H1 (cell line): Measurements from ENCODE around the gene KRAS. TPM values are rescaled to one million over a fixed set of nuclear protein-coding genes. Genes with fewer than 3 reads are reported as not detected.

Experiments used
- CTCF ChIA-PET: fragments of 300-600 bp; sonication (Branson Sonifier 250); formaldehyde crosslinking; loops from one replicate; lab custom pipeline; 2021; ENCODE audit not compliant: partially characterized antibody; lab: Charles Lee
- POLR2A ChIA-PET: fragments of 300-600 bp; sonication (Branson Sonifier 250); formaldehyde crosslinking; loops from one replicate; lab custom pipeline; 2021; ENCODE audit warnings: inconsistent platforms; ENCODE audit not compliant: partially characterized antibody; lab: Charles Lee
- DNase-seq, 2 experiments: peaks; one replicate each; pipeline versions ENCODE4 v3.0.0 to v3.0.0-alpha.2; 2010 to 2022; ENCODE audit warnings: low spot score in 2 of 2, low read depth in 1 of 2, mixed read lengths in 1 of 2
- FAIRE-seq: peaks from 2 replicates; lab custom pipeline; 2011; peaks lifted over from hg19 to GRCh38; lab: Jason Lieb, UNC
- H2AFZ ChIP-seq: 2 replicates; pipeline ENCODE4 v1.8.1; 2012; ENCODE audit warnings: low read length, inconsistent platforms
- H2AK5ac ChIP-seq: 2 replicates; pipeline ENCODE4 v1.6.1; 2013; ENCODE audit warnings: low read depth, low read length
- H2BK120ac ChIP-seq: replicated peaks from 2 replicates; pipeline ENCODE3; 2013; ENCODE audit warnings: low read depth, low read length, inconsistent platforms
- H2BK12ac ChIP-seq: 2 replicates; pipeline ENCODE4 v1.6.1; 2013; ENCODE audit warnings: low read depth, low read length
- H2BK15ac ChIP-seq: 2 replicates; pipeline ENCODE4 v1.6.1; 2013; ENCODE audit warnings: low read length
- H2BK20ac ChIP-seq: 2 replicates; pipeline ENCODE4 v1.6.1; 2013; ENCODE audit warnings: low read length
- H2BK5ac ChIP-seq: 2 replicates; pipeline ENCODE4 v1.6.1; 2013; ENCODE audit warnings: low read depth, low read length
- H3K14ac ChIP-seq: 2 replicates; pipeline ENCODE4 v1.6.1; 2013; ENCODE audit warnings: inconsistent platforms; ENCODE audit not compliant: insufficient read length
- H3K18ac ChIP-seq: 2 replicates; pipeline ENCODE4 v1.6.1; 2013; ENCODE audit warnings: low read length; ENCODE audit errors: extremely low read depth
- H3K23ac ChIP-seq: 2 replicates; pipeline ENCODE4 v1.6.1; 2013; ENCODE audit warnings: inconsistent platforms; ENCODE audit not compliant: insufficient read length
- H3K23me2 ChIP-seq: 2 replicates; pipeline ENCODE4 v1.6.1; 2013; ENCODE audit warnings: low read depth, low read length
- H3K27ac ChIP-seq: 2 replicates; pipeline ENCODE4 v1.6.1; 2011; ENCODE audit warnings: low read depth, low read length, inconsistent platforms
- H3K27me3 ChIP-seq, 4 experiments: replicated peaks in 1 of 4; 1 replicate in 1 of 4; 2 replicates in 3 of 4; pipeline versions ENCODE4 v1.6.1 to v1.8.1; 2011 to 2013; ENCODE audit warnings: low read length in 3 of 4, mild to moderate bottlenecking in 3 of 4, inconsistent platforms in 2 of 4, mixed read lengths in 2 of 4, moderate library complexity in 1 of 4; ENCODE audit not compliant: control insufficient read depth in 3 of 4, insufficient read depth in 3 of 4; ENCODE audit errors: extremely low read depth in 1 of 4
- H3K36me3 ChIP-seq, 4 experiments: 2 replicates each; pipeline versions ENCODE4 v1.6.1 to v1.8.1; 2011 to 2013; ENCODE audit warnings: mild to moderate bottlenecking in 4 of 4, low read length in 3 of 4, moderate library complexity in 2 of 4, control low read depth in 1 of 4, inconsistent platforms in 1 of 4; ENCODE audit not compliant: insufficient read depth in 4 of 4, control insufficient read depth in 2 of 4
- H3K4ac ChIP-seq: replicated peaks from 2 replicates; pipeline ENCODE3; 2013; ENCODE audit warnings: low read length, low read depth, mixed read lengths, inconsistent platforms; ENCODE audit not compliant: insufficient read length
- H3K4me1 ChIP-seq, 4 experiments: replicated peaks in 1 of 4; 1 replicate in 1 of 4; 2 replicates in 3 of 4; pipeline versions ENCODE4 v1.6.1 to v1.8.1; 2011 to 2013; ENCODE audit warnings: low read length in 3 of 4, inconsistent platforms in 2 of 4, mixed read lengths in 1 of 4; ENCODE audit not compliant: insufficient read depth in 4 of 4, control insufficient read depth in 3 of 4
- H3K4me2 ChIP-seq, 2 experiments: 2 replicates each; pipeline versions ENCODE4 v1.6.1 to v1.8.1; 2011 to 2013; ENCODE audit warnings: low read depth in 2 of 2, low read length in 2 of 2, control low read depth in 1 of 2, inconsistent platforms in 1 of 2, mild to moderate bottlenecking in 1 of 2; ENCODE audit not compliant: insufficient read depth in 1 of 2
- H3K4me3 ChIP-seq, 4 experiments: fragments of 200-600, 300-600 bp in 1 of 4; sonication (generic), shearing (Covaris generic), sonication (Bioruptor Twin) in 1 of 4; 2 replicates each; pipeline versions ENCODE4 v1.5.1 to v1.8.1; 2011 to 2016; ENCODE audit warnings: low read length in 4 of 4, low read depth in 3 of 4, control low read depth in 2 of 4, inconsistent platforms in 2 of 4, mild to moderate bottlenecking in 2 of 4, mixed read lengths in 1 of 4, moderate library complexity in 1 of 4; ENCODE audit not compliant: insufficient read depth in 2 of 4; ENCODE audit errors: extremely low read depth in 1 of 4
- H3K56ac ChIP-seq: replicated peaks from 2 replicates; pipeline ENCODE3; 2013; ENCODE audit warnings: low read depth, mild to moderate bottlenecking, mixed read lengths, low read length, inconsistent platforms; ENCODE audit not compliant: insufficient read length
- H3K79me1 ChIP-seq: 2 replicates; pipeline ENCODE4 v1.6.1; 2013; ENCODE audit warnings: low read depth, low read length, control low read depth
- H3K79me2 ChIP-seq, 2 experiments: 2 replicates each; pipeline versions ENCODE4 v1.6.1 to v1.8.1; 2012 to 2013; ENCODE audit warnings: low read length in 2 of 2, mild to moderate bottlenecking in 2 of 2, inconsistent platforms in 1 of 2; ENCODE audit not compliant: insufficient read depth in 2 of 2, control insufficient read depth in 1 of 2
- H3K9ac ChIP-seq, 4 experiments: replicated peaks in 1 of 4; 1 replicate in 1 of 4; 2 replicates in 3 of 4; pipeline versions ENCODE4 v1.6.1 to v1.8.1; 2011 to 2013; ENCODE audit warnings: low read depth in 3 of 4, low read length in 3 of 4, control low read depth in 2 of 4, mild to moderate bottlenecking in 2 of 4, moderate library complexity in 2 of 4, inconsistent platforms in 1 of 4; ENCODE audit errors: extremely low read depth in 1 of 4
- H3K9me3 ChIP-seq, 2 experiments: 2 replicates each; pipeline versions ENCODE4 v1.6.1 to v1.8.1; 2012 to 2013; ENCODE audit warnings: mild to moderate bottlenecking in 2 of 2, moderate library complexity in 2 of 2, control low read depth in 1 of 2, inconsistent platforms in 1 of 2, low read depth in 1 of 2, low read length in 1 of 2, mixed read lengths in 1 of 2; ENCODE audit not compliant: insufficient read depth in 2 of 2
- H4K20me1 ChIP-seq, 2 experiments: replicated peaks in 1 of 2; 2 replicates each; pipeline versions ENCODE3 to v1.8.1; 2011 to 2013; ENCODE audit warnings: inconsistent platforms in 2 of 2, low read length in 2 of 2, mild to moderate bottlenecking in 1 of 2; ENCODE audit not compliant: insufficient read depth in 2 of 2, control insufficient read depth in 1 of 2
- H4K5ac ChIP-seq: 2 replicates; pipeline ENCODE4 v1.6.1; 2013; ENCODE audit warnings: low read length, low read depth, mixed read lengths, inconsistent platforms; ENCODE audit not compliant: insufficient read length
- H4K8ac ChIP-seq: 2 replicates; pipeline ENCODE4 v1.8.0; 2013; ENCODE audit warnings: mild to moderate bottlenecking, moderate library complexity, low read length, inconsistent platforms; ENCODE audit not compliant: insufficient read depth; ENCODE audit errors: extremely low read depth
- H4K91ac ChIP-seq: replicated peaks from 2 replicates; pipeline ENCODE3; 2013; ENCODE audit warnings: low read length, mixed read lengths, inconsistent platforms; ENCODE audit not compliant: insufficient read length
- SP1 ChIP-seq: IDR thresholded peaks from 2 replicates; pipeline ENCODE4 v1.6.1; 2011; ENCODE audit warnings: low read depth, low read length
- TEAD4 ChIP-seq: IDR thresholded peaks from 2 replicates; pipeline ENCODE4 v1.6.1; 2012; ENCODE audit warnings: low read depth, low read length, inconsistent platforms, mixed read lengths
- WGBS, 2 experiments: shearing (Covaris generic) in 1 of 2; methylation state at CpG; one replicate each; pipeline versions ENCODE4 v1.1.6 to v1.1.7; 2013 to 2015; ENCODE audit warnings: low lambda C conversion rate in 2 of 2, mixed read lengths in 2 of 2, inconsistent platforms in 1 of 2, low coverage in 1 of 2, missing lambda C conversion rate in 1 of 2; ENCODE audit not compliant: insufficient replicate concordance in 2 of 2, insufficient coverage in 1 of 2, insufficient read length in 1 of 2; ENCODE audit errors: extremely low coverage in 1 of 2, missing lambda C conversion rate in 1 of 2; 5-methylcytosine and 5-hydroxymethylcytosine counted together
- polyA plus RNA-seq, 7 experiments: library from polyadenylated mRNA; depleted of rRNA in 3 of 7; stranded (reverse) in 5 of 7; unstranded in 2 of 7; fragments of >200 nt in 5 of 7; fragments of 200-250 nt in 2 of 7; gene quantifications; 1 replicate in 5 of 7; 2 replicates in 1 of 7; 4 replicates in 1 of 7; pipeline versions ENCODE4 v1.2.1 to v1.2.3, GENCODE V29; 2011 to 2013; ENCODE audit warnings: missing spikeins in 2 of 7, mixed read lengths in 2 of 7
- total RNA-seq: library from RNA; stranded (reverse); fragmentation: NEBNext Ultra II Directional; extraction: Animal tissue kit (Norgen Biotek cat#: 25700); gene quantifications from 2 replicates; pipeline ENCODE4 v1.2.1, GENCODE V29; 2021

The KRAS gene
- total and polyA plus RNA-seq, 2 of the 8 experiments (the other 6 are each of a cell fraction or from before 2014, with no cell fraction given) = 24.8 to 64.6 TPM

DNA sequence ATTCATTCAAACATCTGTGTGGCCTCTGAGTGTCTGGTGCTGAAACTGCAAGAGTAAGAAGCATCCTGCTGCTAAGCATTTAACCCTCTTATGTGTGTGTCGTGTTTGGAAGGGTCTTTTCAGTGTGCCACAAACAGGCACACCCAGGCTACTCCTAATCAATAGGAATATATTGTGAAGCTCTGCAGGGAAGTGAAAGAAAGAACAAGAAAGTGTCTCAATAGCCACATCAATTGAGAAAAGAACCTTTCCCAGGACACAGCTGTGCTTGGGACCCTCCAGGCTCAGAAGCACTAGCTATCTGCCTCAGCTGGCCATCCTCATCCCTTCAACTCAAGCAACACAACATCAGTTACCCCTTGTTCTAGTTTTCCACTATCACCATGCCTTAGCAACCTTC, 13.4 kb upstream of the KRAS start:
- Histone ChIP-seq H2BK12ac (no peak overlapping the region; the same call in 1 of the 2 replicates), H3K18ac (peak overlapping the region; percentile 25; the same call in 1 of the 2 replicates), H4K8ac (no peak overlapping the region), H3K23me2 (no peaks in the 10 kb centered on the region), H3K9ac (no peak overlapping the region), H4K5ac (no peak overlapping the region), H2AFZ (peak overlapping the region; percentile 72), H3K4me1 (peaks cover 0 to 8% (median 5%) of the 10 kb centered on the region in 4 experiments; a peak in 4 of 7 replicates), H3K56ac (no peak overlapping the region), H3K4me2 (peak overlapping the region in 1 of 2 experiments; percentile 54; a peak in 3 of 4 replicates), H2BK20ac (peak overlapping the region; percentile 62; the same call in 1 of the 2 replicates), H3K36me3 (no peaks in the 10 kb centered on the region), H2BK15ac (peak overlapping the region; percentile 10; the same call in 1 of the 2 replicates), H2AK5ac (no peak overlapping the region; the same call in 1 of the 2 replicates), H2BK5ac (peak overlapping the region; percentile 27; the same call in 1 of the 2 replicates), H3K27me3 (no peaks in the 10 kb centered on the region), H3K27ac (no peak overlapping the region), H3K79me1 (no peaks in the 10 kb centered on the region), H4K20me1 (no peaks in the 10 kb centered on the region), H3K4ac (no peak overlapping the region), H4K91ac (no peak overlapping the region), H3K79me2 (no peaks in the 10 kb centered on the region), H2BK120ac (no peak overlapping the region), H3K9me3 (no peaks in the 10 kb centered on the region), H3K4me3 (no peak overlapping the region), H3K23ac (no peak overlapping the region), H3K14ac (no peak overlapping the region)
- 47% methylated on average over 1 of the region's 1 CpG; no CpG with 5 or more reads in 1 of the 2 experiments for WGBS, 2 experiments
- FAIRE-seq (no peak), DNase-seq (no peak)
- TF ChIP-seq SP1 (no peak), TEAD4 (no peak)
- CTCF ChIA-PET = no interaction called here
- POLR2A ChIA-PET = no interaction called here
